H9 (cell line): ENCODE data around the gene MSLN. TPM values are rescaled to one million over a fixed set of nuclear protein-coding genes. Genes with fewer than 3 reads are reported as not detected.

Experiments used
- DNase-seq: peaks from one replicate; pipeline ENCODE4 v3.0.0-alpha.2; 2017
- H2AFZ ChIP-seq: one replicate; pipeline ENCODE4 v1.6.1; 2013; ENCODE audit warnings: mild to moderate bottlenecking, low read length, control low read depth, moderate library complexity
- H2AK5ac ChIP-seq: 2 replicates; pipeline ENCODE4 v1.6.1; 2013; ENCODE audit warnings: low read length, control low read depth, mixed read lengths; ENCODE audit not compliant: insufficient read length
- H2BK120ac ChIP-seq: one replicate; pipeline ENCODE4 v1.6.1; 2013; ENCODE audit warnings: low read depth, mild to moderate bottlenecking, low read length, control low read depth, inconsistent platforms; ENCODE audit not compliant: poor library complexity, severe bottlenecking
- H2BK12ac ChIP-seq: 2 replicates; pipeline ENCODE4 v1.6.1; 2013; ENCODE audit warnings: low read length, control low read depth, mixed read lengths, low read depth; ENCODE audit not compliant: insufficient read length
- H2BK15ac ChIP-seq: 2 replicates; pipeline ENCODE4 v1.6.1; 2013; ENCODE audit warnings: low read depth, low read length, control low read depth
- H2BK20ac ChIP-seq: one replicate; pipeline ENCODE4 v1.6.1; 2013; ENCODE audit warnings: low read depth, mild to moderate bottlenecking, low read length, control low read depth, inconsistent platforms; ENCODE audit not compliant: poor library complexity, severe bottlenecking
- H2BK5ac ChIP-seq: 2 replicates; pipeline ENCODE4 v1.6.1; 2013; ENCODE audit warnings: low read length, control low read depth, mixed read lengths; ENCODE audit not compliant: insufficient read length
- H3K14ac ChIP-seq: 2 replicates; pipeline ENCODE4 v1.6.1; 2013; ENCODE audit warnings: low read length, control low read depth; ENCODE audit not compliant: insufficient read depth
- H3K18ac ChIP-seq: 2 replicates; pipeline ENCODE4 v1.6.1; 2013; ENCODE audit warnings: low read depth, mild to moderate bottlenecking, mixed read lengths, low read length, control low read depth; ENCODE audit not compliant: insufficient read length
- H3K23ac ChIP-seq: 2 replicates; pipeline ENCODE4 v1.6.1; 2013; ENCODE audit warnings: low read length, control low read depth, mixed read lengths, low read depth; ENCODE audit not compliant: insufficient read length
- H3K23me2 ChIP-seq: 2 replicates; pipeline ENCODE4 v1.6.1; 2013; ENCODE audit warnings: low read depth, mild to moderate bottlenecking, mixed read lengths, low read length, control low read depth; ENCODE audit not compliant: insufficient read length, poor library complexity, severe bottlenecking
- H3K27ac ChIP-seq: 2 replicates; pipeline ENCODE4 v1.5.1; 2013; ENCODE audit warnings: low read length, control low read depth, mixed read lengths, low read depth; ENCODE audit not compliant: insufficient read length
- H3K27me3 ChIP-seq: 2 replicates; pipeline ENCODE4 v1.6.1; 2013; ENCODE audit warnings: low read length, control low read depth, inconsistent platforms; ENCODE audit not compliant: insufficient read depth
- H3K4ac ChIP-seq: 2 replicates; pipeline ENCODE4 v1.6.1; 2013; ENCODE audit warnings: low read depth, mild to moderate bottlenecking, control low read depth, inconsistent platforms, low read length, moderate library complexity
- H3K4me1 ChIP-seq: 2 replicates; pipeline ENCODE4 v1.6.1; 2013; ENCODE audit warnings: low read length, control low read depth, inconsistent platforms; ENCODE audit not compliant: insufficient read depth
- H3K4me2 ChIP-seq: 2 replicates; pipeline ENCODE4 v1.6.1; 2013; ENCODE audit warnings: low read length, control low read depth, mixed read lengths; ENCODE audit not compliant: insufficient read length, insufficient read depth
- H3K56ac ChIP-seq: 2 replicates; pipeline ENCODE4 v1.6.1; 2013; ENCODE audit warnings: low read depth, mild to moderate bottlenecking, mixed read lengths, low read length, control low read depth; ENCODE audit not compliant: insufficient read length
- H3K79me1 ChIP-seq: 2 replicates; pipeline ENCODE4 v1.6.1; 2013; ENCODE audit warnings: low read depth, mild to moderate bottlenecking, moderate library complexity, low read length, control low read depth, inconsistent platforms; ENCODE audit not compliant: insufficient read depth, poor library complexity, severe bottlenecking
- H3K79me2 ChIP-seq: 2 replicates; pipeline ENCODE4 v1.6.1; 2013; ENCODE audit warnings: low read length, control low read depth, inconsistent platforms; ENCODE audit not compliant: insufficient read depth
- H3K9ac ChIP-seq: 2 replicates; pipeline ENCODE4 v1.6.1; 2013; ENCODE audit warnings: low read length, control low read depth, mixed read lengths; ENCODE audit not compliant: insufficient read length; ENCODE audit errors: extremely low read depth
- H3K9me3 ChIP-seq: one replicate; pipeline ENCODE4 v1.6.1; 2013; ENCODE audit warnings: low read depth, low read length, inconsistent platforms; ENCODE audit not compliant: control insufficient read depth
- H3T11ph ChIP-seq: one replicate; pipeline ENCODE4 v1.6.1; 2013; ENCODE audit warnings: mild to moderate bottlenecking, low read length, control low read depth, inconsistent platforms
- H4K20me1 ChIP-seq: one replicate; pipeline ENCODE4 v1.6.1; 2013; ENCODE audit not compliant: control insufficient read depth, insufficient read length, insufficient read depth
- H4K5ac ChIP-seq: 2 replicates; pipeline ENCODE4 v1.6.1; 2013; ENCODE audit warnings: low read depth, mild to moderate bottlenecking, mixed read lengths, low read length, control low read depth; ENCODE audit not compliant: insufficient read length
- H4K8ac ChIP-seq: replicated peaks from 2 replicates; pipeline ENCODE4 v1.6.1; 2013; ENCODE audit warnings: low read length, control low read depth, mixed read lengths, low read depth; ENCODE audit not compliant: insufficient read length
- H4K91ac ChIP-seq: 2 replicates; pipeline ENCODE4 v1.6.1; 2013; ENCODE audit warnings: low read depth, mild to moderate bottlenecking, moderate library complexity, mixed read lengths, low read length, control low read depth; ENCODE audit not compliant: insufficient read length
- H3K27ac Mint-ChIP-seq, 3 experiments: 2 replicates in 2 of 3; 3 replicates in 1 of 3; pipeline ENCODE4 v1.8.0; 2020 to 2021; ENCODE audit warnings: mixed read lengths in 3 of 3, mild to moderate bottlenecking in 1 of 3, moderate library complexity in 1 of 3
- H3K27me3 Mint-ChIP-seq: 2 replicates; pipeline ENCODE4 v1.8.0; 2021; ENCODE audit warnings: low read depth, mild to moderate bottlenecking, moderate library complexity, mixed read lengths
- H3K36me3 Mint-ChIP-seq, 3 experiments: 2 replicates in 2 of 3; 3 replicates in 1 of 3; pipeline ENCODE4 v1.8.0; 2020 to 2021; ENCODE audit warnings: low read depth in 3 of 3, mixed read lengths in 3 of 3; ENCODE audit not compliant: insufficient read depth in 1 of 3
- H3K4me1 Mint-ChIP-seq, 2 experiments: 2 replicates each; pipeline ENCODE4 v1.8.0; 2020; ENCODE audit warnings: mixed read lengths in 2 of 2
- H3K4me3 Mint-ChIP-seq, 2 experiments: 2 replicates in 1 of 2; 3 replicates in 1 of 2; pipeline ENCODE4 v1.8.0; 2020 to 2021; ENCODE audit warnings: mild to moderate bottlenecking in 2 of 2, mixed read lengths in 2 of 2, moderate library complexity in 1 of 2
- H3K9me3 Mint-ChIP-seq, 2 experiments: 2 replicates in 1 of 2; 3 replicates in 1 of 2; pipeline ENCODE4 v1.8.0; 2020; ENCODE audit warnings: mild to moderate bottlenecking in 2 of 2, mixed read lengths in 2 of 2, moderate library complexity in 1 of 2
- WGBS: extraction: QIAGEN DNeasy Blood & Tissue Kit; methylation state at CpG from one replicate; pipeline ENCODE4 v1.1.7; 2013; ENCODE audit warnings: missing lambda C conversion rate, low lambda C conversion rate, mixed read lengths; ENCODE audit not compliant: insufficient read length; ENCODE audit errors: extremely low coverage; 5-methylcytosine and 5-hydroxymethylcytosine counted together
- total RNA-seq: library from RNA; stranded (reverse); gene quantifications from 2 replicates; pipeline ENCODE4 v1.2.1, GENCODE V29; 2021
- TF ChIP-seq, protein P1 (sequence below): fragments of 200-600 bp; sonication (generic); conservative IDR thresholded peaks from 3 replicates; pipeline ENCODE4 v1.8.0; 2021; ENCODE audit warnings: antibody characterized with exemption, mild to moderate bottlenecking

The MSLN gene
- total RNA-seq, 1 experiment from 2014 or later: 0.22 TPM

DNA sequence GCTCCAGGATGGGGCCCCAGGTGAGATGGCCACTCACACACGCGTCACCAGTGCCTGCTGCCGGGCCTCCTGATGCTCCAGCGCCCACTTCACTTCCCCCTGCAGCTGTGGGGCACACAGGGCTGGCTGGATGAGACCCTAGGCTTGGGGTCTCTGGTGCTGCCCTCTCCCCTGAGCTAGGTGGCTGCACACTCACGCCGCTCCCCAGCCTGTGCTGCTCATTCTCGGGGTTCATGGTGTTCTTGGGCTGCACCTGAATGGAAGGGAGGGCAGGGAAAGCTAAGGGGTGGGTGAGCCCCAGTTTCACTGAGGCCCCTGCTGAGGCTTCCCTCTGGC lies 35.5 kb upstream of the MSLN start:
- H2BK20ac ChIP-seq: no peak overlapping the region
- H3K4me3 Mint-ChIP-seq: no peak overlapping the region
- no peaks in the 10 kb centered on the region for H3K9me3 Mint-ChIP-seq
- H2AFZ ChIP-seq: no peak overlapping the region
- H4K5ac ChIP-seq: no peak overlapping the region
- H4K20me1 ChIP-seq: no peaks in the 10 kb centered on the region
- TF ChIP-seq, protein P1, sequence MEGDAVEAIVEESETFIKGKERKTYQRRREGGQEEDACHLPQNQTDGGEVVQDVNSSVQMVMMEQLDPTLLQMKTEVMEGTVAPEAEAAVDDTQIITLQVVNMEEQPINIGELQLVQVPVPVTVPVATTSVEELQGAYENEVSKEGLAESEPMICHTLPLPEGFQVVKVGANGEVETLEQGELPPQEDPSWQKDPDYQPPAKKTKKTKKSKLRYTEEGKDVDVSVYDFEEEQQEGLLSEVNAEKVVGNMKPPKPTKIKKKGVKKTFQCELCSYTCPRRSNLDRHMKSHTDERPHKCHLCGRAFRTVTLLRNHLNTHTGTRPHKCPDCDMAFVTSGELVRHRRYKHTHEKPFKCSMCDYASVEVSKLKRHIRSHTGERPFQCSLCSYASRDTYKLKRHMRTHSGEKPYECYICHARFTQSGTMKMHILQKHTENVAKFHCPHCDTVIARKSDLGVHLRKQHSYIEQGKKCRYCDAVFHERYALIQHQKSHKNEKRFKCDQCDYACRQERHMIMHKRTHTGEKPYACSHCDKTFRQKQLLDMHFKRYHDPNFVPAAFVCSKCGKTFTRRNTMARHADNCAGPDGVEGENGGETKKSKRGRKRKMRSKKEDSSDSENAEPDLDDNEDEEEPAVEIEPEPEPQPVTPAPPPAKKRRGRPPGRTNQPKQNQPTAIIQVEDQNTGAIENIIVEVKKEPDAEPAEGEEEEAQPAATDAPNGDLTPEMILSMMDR: no peak
- H3K23me2 ChIP-seq: peaks cover 13% of the 10 kb centered on the region
- H3K9me3 ChIP-seq: no peaks in the 10 kb centered on the region
- H2BK15ac ChIP-seq: no peak overlapping the region
- H3K4me1 Mint-ChIP-seq: peaks cover 3 to 4% of the 10 kb centered on the region in 2 experiments
- H2BK5ac ChIP-seq: no peak overlapping the region
- H3K56ac ChIP-seq: no peak overlapping the region
- H3K14ac ChIP-seq: no peak overlapping the region
- no peak for DNase-seq
- H4K91ac ChIP-seq: no peak overlapping the region
- peaks cover 0 to 5% (median 3%) of the 10 kb centered on the region in 3 experiments; a peak in 1 of 7 replicates for H3K36me3 Mint-ChIP-seq
- no peak overlapping the region for H2BK12ac ChIP-seq
- no peak overlapping the region for H3K23ac ChIP-seq
- H3K27me3 ChIP-seq: no peaks in the 10 kb centered on the region
- H3K27ac Mint-ChIP-seq: no peak overlapping the region
- H3K4me2 ChIP-seq: no peak overlapping the region
- no peak overlapping the region for H3K4ac ChIP-seq
- H2AK5ac ChIP-seq: no peak overlapping the region
- no CpG with 5 or more reads among the region's 7 CpGs for WGBS
- peaks cover 14% of the 10 kb centered on the region for H3K27me3 Mint-ChIP-seq
- H2BK120ac ChIP-seq: no peak overlapping the region
- H4K8ac ChIP-seq: no peak overlapping the region
- H3K4me1 ChIP-seq: no peaks in the 10 kb centered on the region
- no peaks in the 10 kb centered on the region for H3K79me2 ChIP-seq
- no peak overlapping the region for H3K18ac ChIP-seq
- H3K27ac ChIP-seq: no peak overlapping the region
- H3T11ph ChIP-seq: no peak overlapping the region
- H3K79me1 ChIP-seq: no peaks in the 10 kb centered on the region
- no peak overlapping the region for H3K9ac ChIP-seq
